Esophagus (tissue), 2 donors: ENCODE measurements around the gene MGME1. TPM values are rescaled to one million over a fixed set of nuclear protein-coding genes. Genes with fewer than 3 reads are reported as not detected.

Experiments used
- H3K27ac ChIP-seq, 2 donors: one replicate each; pipeline ENCODE4 v1.5.1; 2013; ENCODE audit warnings: low read depth in 2 of 2, mild to moderate bottlenecking in 2 of 2, inconsistent platforms in 1 of 2, low read length in 1 of 2, moderate library complexity in 1 of 2
- H3K27me3 ChIP-seq, 2 donors: one replicate each; pipeline ENCODE4 v1.6.1; 2013; ENCODE audit warnings: low read length in 2 of 2, control low read depth in 1 of 2, mild to moderate bottlenecking in 1 of 2; ENCODE audit not compliant: insufficient read depth in 2 of 2, control insufficient read depth in 1 of 2
- H3K36me3 ChIP-seq, 2 donors: one replicate each; pipeline ENCODE4 v1.6.1; 2013; ENCODE audit warnings: low read length in 1 of 2; ENCODE audit not compliant: control insufficient read depth in 2 of 2, insufficient read depth in 2 of 2
- H3K4me1 ChIP-seq, 2 donors: one replicate each; pipeline ENCODE4 v1.6.1; 2013; ENCODE audit warnings: low read length in 1 of 2; ENCODE audit not compliant: control insufficient read depth in 2 of 2, insufficient read depth in 2 of 2
- H3K4me3 ChIP-seq, 2 donors: one replicate each; pipeline ENCODE4 v1.5.1; 2013; ENCODE audit warnings: low read length in 2 of 2, mild to moderate bottlenecking in 2 of 2, low read depth in 1 of 2, moderate library complexity in 1 of 2
- H3K9me3 ChIP-seq, 2 donors: one replicate each; pipeline ENCODE4 v1.6.1; 2013; ENCODE audit warnings: mild to moderate bottlenecking in 2 of 2, low read depth in 1 of 2, low read length in 1 of 2, moderate library complexity in 1 of 2; ENCODE audit not compliant: control insufficient read depth in 2 of 2, insufficient read depth in 1 of 2
- WGBS, 2 donors: extraction: QIAGEN DNeasy Blood & Tissue Kit; methylation state at CpG; one replicate each; pipeline ENCODE4 v1.1.7; 2013; 5-methylcytosine and 5-hydroxymethylcytosine counted together
- polyA plus RNA-seq, 2 donors: library from polyadenylated mRNA; stranded (reverse); fragments of 200-250 nt; gene quantifications; one replicate each; pipeline ENCODE4 v1.2.3, GENCODE V29; 2013
- donor health status: healthy with polysubstance abuse.
- donor health status: Bipolar disorder and iron deficiency.

Gene MGME1
- polyA plus RNA-seq, 2 donors, result 9.6 to 14.5 TPM

DNA sequence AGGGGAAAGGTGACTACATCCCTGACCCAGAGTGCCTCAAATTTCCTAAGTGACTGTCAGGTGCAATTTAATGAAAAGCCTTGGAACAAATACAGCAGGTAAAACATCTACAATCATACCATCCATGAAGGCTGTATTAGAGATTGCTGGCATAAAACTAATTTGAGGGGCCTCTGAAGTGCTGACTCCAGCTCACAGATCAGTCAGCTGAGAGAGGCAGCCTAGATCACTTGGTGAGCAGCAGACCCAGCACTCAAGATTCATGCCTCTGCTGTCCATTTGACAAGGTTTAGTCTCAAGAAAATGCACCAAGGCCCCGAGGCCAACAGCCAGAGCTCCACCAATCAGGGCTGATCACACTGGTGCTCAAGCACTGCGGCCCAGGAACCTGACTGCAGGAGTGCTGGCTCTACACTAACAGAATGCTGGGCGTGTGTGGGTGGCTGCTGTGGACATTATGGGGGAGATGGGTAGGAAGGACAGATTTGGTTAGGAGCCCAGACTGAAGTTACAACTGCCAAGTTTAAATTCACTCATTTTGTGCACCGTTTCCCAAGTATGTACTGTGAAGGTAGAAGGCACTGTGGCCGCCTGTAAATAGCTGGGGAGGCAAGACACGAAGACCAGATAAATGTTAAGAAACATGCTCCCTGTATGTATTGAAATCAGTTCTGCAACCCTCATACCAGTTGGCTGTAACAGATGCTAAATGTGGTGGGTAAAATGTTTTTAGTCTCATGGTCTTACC is 28.4 kb upstream of the MGME1 start:
- Histone ChIP-seq H3K27me3 (no peaks in the 10 kb centered on the region), H3K9me3 (no peaks in the 10 kb centered on the region), H3K27ac (no peak overlapping the region), H3K36me3 (peaks cover 17 to 18% of the 10 kb centered on the region in 2 donors), H3K4me1 (peaks cover 0 to 3% of the 10 kb centered on the region in 2 donors), H3K4me3 (no peak overlapping the region)
- 55 to 58% methylated on average over 6 of the region's 6 CpGs for WGBS, 2 donors

DNA sequence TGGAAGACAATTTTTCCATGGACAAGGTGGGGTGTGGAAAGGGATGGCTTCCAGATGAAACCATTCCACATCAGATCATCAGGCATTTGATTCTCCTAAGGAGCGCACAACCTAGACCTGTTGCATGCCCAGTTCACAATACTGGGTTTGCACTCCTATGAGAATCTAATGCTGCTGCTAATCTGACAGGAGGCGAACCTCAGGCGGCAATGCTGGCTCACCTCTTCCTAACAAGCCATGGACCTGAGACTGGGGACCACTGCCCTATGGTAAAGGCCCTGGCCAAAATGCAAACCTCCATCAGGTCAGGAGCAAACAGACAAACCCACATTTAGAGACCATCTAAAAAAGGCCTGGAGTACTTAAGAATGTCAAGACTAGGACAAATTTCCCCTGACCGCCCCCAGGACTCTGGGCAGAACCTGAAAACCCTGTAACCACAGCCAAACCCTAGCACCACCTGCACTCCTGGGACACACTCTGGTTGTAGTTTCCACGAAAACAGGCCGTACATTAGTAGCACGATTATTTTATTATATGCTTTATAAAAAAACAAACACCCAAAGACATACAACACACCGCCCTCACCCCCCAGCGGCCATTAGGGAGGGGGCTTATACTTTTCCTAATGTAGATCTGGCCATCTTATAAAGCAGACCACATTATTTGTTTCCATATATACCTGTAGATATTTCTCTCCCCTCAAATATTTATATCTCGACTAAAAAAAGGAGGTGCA is 27.6 kb upstream of the MGME1 start:
- peaks cover 19 to 23% of the 10 kb centered on the region in 2 donors for H3K36me3 ChIP-seq
- 87 to 92% methylated on average over 10 of the region's 10 CpGs for WGBS, 2 donors

DNA sequence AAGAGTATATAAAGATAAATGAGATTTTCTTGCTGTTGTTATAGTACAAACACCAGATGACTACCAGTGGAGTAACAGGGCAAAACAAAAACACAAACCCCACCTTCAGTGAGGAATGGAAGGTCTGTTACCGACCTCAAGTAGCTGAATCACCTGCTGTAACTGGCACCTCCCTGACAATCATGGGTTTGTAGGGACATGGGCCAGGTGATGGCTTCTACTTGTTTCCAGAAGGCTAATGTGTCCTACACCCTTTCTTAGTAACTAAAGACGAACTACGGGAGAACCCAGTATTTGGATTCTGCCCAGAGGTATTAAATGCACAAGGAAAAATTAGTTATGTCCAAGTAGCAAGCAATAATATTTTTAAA is 27.0 kb upstream of the MGME1 start:
- H3K4me1 ChIP-seq, result no peaks in the 10 kb centered on the region
- H3K36me3 ChIP-seq, result peaks cover 19 to 23% of the 10 kb centered on the region in 2 donors
- no peak overlapping the region for H3K27ac ChIP-seq
- 66 to 70% methylated on average over 3 of the region's 3 CpGs for WGBS, 2 donors
- no peaks in the 10 kb centered on the region for H3K9me3 ChIP-seq
- no peak overlapping the region for H3K4me3 ChIP-seq
- H3K27me3 ChIP-seq, result no peaks in the 10 kb centered on the region

More for the DNA sequence above, 27.6 kb upstream of the MGME1 start:
- H3K9me3 ChIP-seq, result no peaks in the 10 kb centered on the region
- H3K27me3 ChIP-seq, result no peaks in the 10 kb centered on the region
- H3K4me1 ChIP-seq, result peaks cover 0 to 3% of the 10 kb centered on the region in 2 donors
- H3K27ac ChIP-seq, result no peak overlapping the region
- H3K4me3 ChIP-seq, result no peak overlapping the region

DNA sequence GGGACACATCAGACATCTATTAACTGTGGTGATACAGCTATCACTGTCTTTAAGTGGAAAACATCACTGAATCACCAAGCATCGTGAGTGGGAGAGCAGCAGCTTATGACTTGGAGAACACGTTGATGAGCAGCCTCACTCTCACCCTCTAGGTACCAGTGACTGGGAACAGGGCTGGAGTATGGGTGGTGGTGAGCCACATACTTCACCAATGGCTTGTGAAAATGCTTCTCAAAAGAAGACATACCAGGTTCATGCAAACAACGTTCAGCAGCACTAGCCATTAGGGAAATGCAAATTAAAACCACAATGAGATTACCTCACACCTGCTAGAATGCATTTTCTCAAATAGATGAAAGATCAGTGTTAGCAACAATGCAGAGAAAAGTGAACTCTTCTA is 25.5 kb upstream of the MGME1 start:
- H3K36me3 ChIP-seq, result peaks cover 19 to 27% of the 10 kb centered on the region in 2 donors
- no peaks in the 10 kb centered on the region for H3K9me3 ChIP-seq
- WGBS, 2 donors, result 48 to 59% methylated on average over 3 of the region's 3 CpGs
- no peaks in the 10 kb centered on the region for H3K27me3 ChIP-seq
- no peaks in the 10 kb centered on the region for H3K4me1 ChIP-seq
- no peak overlapping the region for H3K27ac ChIP-seq
- H3K4me3 ChIP-seq, result no peak overlapping the region

DNA sequence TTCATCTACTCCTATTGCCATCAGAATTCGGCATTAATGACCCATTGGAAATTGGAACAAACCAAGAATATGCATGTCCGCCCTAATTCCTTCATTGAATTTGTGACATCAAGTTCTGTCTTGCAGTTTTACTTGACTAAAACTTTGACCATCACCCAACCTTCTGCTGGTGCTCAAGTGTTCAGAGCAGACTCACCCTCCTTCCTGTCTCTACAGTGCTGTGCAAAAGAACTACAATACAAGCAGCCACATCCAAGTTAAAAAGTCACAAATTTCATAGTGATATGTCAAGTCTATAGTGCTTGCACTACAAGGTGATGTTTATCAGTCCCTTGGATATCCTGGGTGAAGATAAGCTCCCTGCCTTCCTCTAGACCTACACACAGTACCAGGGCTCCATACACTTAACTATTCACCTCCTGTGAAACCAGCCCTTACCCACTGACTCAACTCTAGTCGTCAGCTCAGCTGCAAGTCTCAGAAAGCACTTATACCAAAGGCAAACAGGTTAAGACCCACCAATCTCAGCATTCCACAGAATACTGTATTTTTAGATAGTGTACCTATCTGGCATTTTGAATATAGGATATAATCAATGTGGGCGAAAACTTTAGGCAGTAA is 23.9 kb upstream of the MGME1 start:
- H3K4me3 ChIP-seq, result no peak overlapping the region
- no peak overlapping the region for H3K27ac ChIP-seq
- no peaks in the 10 kb centered on the region for H3K9me3 ChIP-seq
- H3K4me1 ChIP-seq, result no peaks in the 10 kb centered on the region
- 92 to 96% methylated on average over 4 of the region's 4 CpGs for WGBS, 2 donors
- H3K36me3 ChIP-seq, result peaks cover 27 to 29% of the 10 kb centered on the region in 2 donors
- no peaks in the 10 kb centered on the region for H3K27me3 ChIP-seq

DNA sequence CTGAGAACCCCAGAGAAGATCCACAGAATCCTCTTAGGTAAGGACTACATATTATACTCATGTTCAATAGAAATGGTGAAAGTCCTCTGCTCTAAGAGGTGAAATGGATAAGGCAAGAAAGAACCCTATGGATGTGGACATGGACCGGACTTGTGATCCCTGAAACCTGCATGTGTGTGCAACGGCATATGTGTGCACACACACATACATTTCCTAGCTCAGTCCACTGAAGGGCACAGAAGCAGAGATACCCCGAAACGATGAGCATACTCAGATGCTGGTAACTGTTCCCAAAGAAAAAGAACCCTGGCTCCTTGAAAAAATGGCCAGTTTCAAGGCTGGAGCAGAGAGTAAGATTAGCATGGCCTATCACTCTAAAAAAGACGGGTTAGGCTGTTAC is 22.8 kb upstream of the MGME1 start:
- no peak overlapping the region for H3K27ac ChIP-seq
- H3K4me1 ChIP-seq, result no peaks in the 10 kb centered on the region
- H3K36me3 ChIP-seq, result peaks cover 24 to 31% of the 10 kb centered on the region in 2 donors
- 95% methylated on average over 5 of the region's 5 CpGs for whole genome bisulfite sequencing, 2 donors
- no peaks in the 10 kb centered on the region for H3K9me3 ChIP-seq
- no peak overlapping the region for H3K4me3 ChIP-seq
- no peaks in the 10 kb centered on the region for H3K27me3 ChIP-seq

DNA sequence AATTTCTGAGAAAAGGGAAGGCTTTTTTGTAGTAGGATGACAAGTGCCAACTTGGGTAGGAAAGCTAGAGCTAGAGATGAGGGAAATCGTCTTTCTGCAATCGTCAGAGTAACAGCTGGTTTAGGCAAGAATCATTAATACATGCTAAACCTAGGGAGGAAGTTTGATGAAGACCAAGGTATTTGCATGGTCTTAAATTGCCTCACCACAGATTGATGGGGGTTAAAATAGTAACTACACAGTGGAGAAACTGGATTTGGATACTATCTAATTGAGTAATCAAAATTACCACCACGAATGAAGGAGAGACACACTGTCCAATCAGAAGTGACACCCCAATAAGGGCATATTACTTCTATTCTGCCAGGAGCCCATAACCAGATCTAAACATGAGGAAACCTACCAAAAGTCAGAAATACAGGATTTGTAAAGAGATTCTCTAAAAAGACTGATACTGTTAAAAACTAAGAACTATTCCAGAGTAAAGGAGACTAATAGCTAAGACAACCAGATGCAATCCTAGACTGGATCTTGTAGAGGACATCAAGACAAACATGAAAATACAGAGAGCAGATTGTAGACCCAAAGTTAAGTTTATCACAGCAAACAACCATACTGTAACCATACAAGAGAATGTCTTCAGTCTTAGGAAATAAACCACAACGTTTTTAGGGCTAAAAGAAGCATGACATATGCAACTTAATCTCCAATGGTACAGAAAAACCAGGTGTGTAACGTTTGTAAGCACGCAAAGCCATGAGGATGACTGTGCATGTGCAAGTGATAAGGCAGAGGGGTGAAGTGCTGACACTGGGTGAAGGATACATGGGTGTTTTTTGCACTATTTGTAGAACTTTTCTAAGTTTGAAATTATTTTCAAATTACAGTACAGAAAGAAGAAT is 22.0 kb upstream of the MGME1 start:
- Histone ChIP-seq H3K4me3 (no peak overlapping the region), H3K27me3 (no peaks in the 10 kb centered on the region), H3K9me3 (no peaks in the 10 kb centered on the region), H3K36me3 (peaks cover 20 to 27% of the 10 kb centered on the region in 2 donors), H3K27ac (no peak overlapping the region), H3K4me1 (no peaks in the 10 kb centered on the region)
- 70 to 76% methylated on average over 6 of the region's 6 CpGs for WGBS, 2 donors

DNA sequence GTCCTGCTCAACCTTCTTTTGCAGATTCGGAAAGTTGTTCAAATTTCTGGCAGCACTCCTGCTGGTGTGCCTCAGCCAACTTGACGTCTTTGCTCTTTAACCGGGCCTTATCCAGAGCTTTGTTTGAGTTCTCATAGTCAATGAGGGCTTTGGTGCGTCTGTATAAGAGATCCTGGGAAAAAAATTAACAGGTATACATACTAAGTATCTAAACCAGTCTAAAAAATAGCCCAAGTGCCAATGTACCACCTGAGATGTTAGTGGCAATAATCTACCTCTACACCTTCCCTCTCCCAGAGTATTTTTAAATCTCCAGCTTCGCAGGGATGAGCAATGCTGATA is 21.4 kb upstream of the MGME1 start:
- no peak overlapping the region for H3K27ac ChIP-seq
- whole genome bisulfite sequencing, 2 donors, result 72 to 80% methylated on average over 5 of the region's 5 CpGs
- H3K36me3 ChIP-seq, result peaks cover 18 to 24% of the 10 kb centered on the region in 2 donors
- H3K27me3 ChIP-seq, result no peaks in the 10 kb centered on the region
- H3K4me3 ChIP-seq, result no peak overlapping the region
- H3K9me3 ChIP-seq, result no peaks in the 10 kb centered on the region
- H3K4me1 ChIP-seq, result no peaks in the 10 kb centered on the region

DNA sequence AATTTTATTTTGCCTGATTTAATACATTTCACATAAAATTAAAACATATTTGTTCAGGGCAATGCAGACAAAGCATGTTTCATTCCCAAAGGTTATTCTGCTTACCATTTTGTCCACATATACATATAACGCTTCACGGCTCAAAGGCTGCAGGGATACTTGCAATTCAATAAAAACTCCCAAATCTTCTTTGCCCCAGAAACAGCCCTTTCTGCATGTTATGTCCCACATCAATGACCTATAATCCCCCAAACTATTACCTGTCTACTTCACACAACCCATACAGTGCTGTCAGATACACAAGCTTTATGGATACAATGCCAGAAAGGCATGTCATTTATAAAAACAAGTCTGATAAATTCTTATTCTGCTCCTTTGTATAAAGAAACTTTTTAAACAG is 20.4 kb upstream of the MGME1 start:
- Histone ChIP-seq H3K4me1 (no peaks in the 10 kb centered on the region), H3K9me3 (no peaks in the 10 kb centered on the region), H3K36me3 (peaks cover 17 to 22% of the 10 kb centered on the region in 2 donors), H3K27me3 (no peaks in the 10 kb centered on the region), H3K27ac (no peak overlapping the region), H3K4me3 (no peak overlapping the region)
- WGBS, 2 donors, result 98% methylated on average over 2 of the region's 2 CpGs
